Mucosa of rectum (tissue), 2 donors: ENCODE data around the gene ODAD4.

Experiments
- H3K27ac ChIP-seq, 2 donors: one replicate each; pipeline ENCODE4 v1.7.0; 2013; ENCODE audit warnings: inconsistent platforms in 2 of 2, low read depth in 2 of 2, low read length in 2 of 2
- H3K27me3 ChIP-seq, 2 donors: one replicate each; pipeline ENCODE4 v1.7.0; 2013; ENCODE audit warnings: low read length in 2 of 2; ENCODE audit not compliant: control insufficient read depth in 2 of 2, insufficient read depth in 2 of 2
- H3K36me3 ChIP-seq, 2 donors: one replicate each; pipeline ENCODE4 v1.7.0; 2013; ENCODE audit warnings: low read length in 2 of 2; ENCODE audit not compliant: control insufficient read depth in 2 of 2, insufficient read depth in 2 of 2
- H3K4me1 ChIP-seq, 2 donors: one replicate each; pipeline ENCODE4 v1.7.0; 2013; ENCODE audit warnings: low read length in 2 of 2, mild to moderate bottlenecking in 1 of 2; ENCODE audit not compliant: control insufficient read depth in 2 of 2, insufficient read depth in 2 of 2
- H3K4me3 ChIP-seq, 2 donors: one replicate each; pipeline ENCODE4 v1.7.0; 2013; ENCODE audit warnings: low read length in 2 of 2
- H3K9ac ChIP-seq, 2 donors: one replicate each; pipeline ENCODE4 v1.7.0; 2013; ENCODE audit warnings: low read length in 2 of 2, low read depth in 1 of 2, mild to moderate bottlenecking in 1 of 2
- H3K9me3 ChIP-seq, 2 donors: one replicate each; pipeline ENCODE4 v1.7.0; 2013; ENCODE audit warnings: low read length in 2 of 2; ENCODE audit not compliant: control insufficient read depth in 2 of 2
- donor health status: healthy.
- donor health status: Normal muscosa, but diverticular disease.

Gene ODAD4, protein sequence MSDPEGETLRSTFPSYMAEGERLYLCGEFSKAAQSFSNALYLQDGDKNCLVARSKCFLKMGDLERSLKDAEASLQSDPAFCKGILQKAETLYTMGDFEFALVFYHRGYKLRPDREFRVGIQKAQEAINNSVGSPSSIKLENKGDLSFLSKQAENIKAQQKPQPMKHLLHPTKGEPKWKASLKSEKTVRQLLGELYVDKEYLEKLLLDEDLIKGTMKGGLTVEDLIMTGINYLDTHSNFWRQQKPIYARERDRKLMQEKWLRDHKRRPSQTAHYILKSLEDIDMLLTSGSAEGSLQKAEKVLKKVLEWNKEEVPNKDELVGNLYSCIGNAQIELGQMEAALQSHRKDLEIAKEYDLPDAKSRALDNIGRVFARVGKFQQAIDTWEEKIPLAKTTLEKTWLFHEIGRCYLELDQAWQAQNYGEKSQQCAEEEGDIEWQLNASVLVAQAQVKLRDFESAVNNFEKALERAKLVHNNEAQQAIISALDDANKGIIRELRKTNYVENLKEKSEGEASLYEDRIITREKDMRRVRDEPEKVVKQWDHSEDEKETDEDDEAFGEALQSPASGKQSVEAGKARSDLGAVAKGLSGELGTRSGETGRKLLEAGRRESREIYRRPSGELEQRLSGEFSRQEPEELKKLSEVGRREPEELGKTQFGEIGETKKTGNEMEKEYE

DNA sequence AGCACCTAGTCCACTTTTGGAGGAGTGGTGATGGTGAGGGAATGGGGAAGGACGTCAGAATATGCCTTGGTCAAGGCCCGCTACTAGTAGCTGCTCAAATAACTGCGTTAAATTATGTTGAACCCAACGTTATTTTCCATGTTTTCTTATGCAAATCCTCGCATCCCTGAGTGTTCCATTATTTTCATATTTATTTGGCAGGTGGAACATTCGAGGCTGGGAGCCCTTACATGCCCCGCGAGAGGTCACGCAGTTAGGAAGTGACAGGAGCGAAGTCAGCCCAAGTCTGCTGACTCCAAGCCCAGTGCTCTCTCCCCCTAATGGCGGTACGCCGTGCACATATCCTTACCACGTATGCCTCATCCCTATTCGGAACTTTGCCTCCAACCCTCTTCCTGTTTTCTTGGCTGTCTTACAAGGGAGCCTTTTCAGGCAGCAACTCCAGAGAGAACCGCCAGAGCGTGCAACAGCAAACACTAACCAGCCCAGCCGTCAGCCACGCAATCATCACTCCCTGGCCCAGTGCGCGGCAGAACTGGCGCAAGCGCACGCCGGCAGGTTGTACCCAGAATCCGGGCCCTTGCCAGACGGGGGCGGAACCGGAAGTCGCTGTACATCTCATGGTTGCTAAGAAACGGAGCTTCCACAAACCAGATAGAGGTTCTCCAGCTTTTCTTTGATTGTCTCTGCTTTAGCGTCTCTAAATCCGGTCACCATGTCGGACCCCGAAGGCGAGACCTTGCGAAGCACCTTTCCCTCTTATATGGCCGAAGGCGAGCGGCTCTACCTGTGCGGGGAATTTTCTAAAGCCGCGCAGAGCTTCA, at the start of gene ODAD4:
Gene ODAD4, plus strand, starts transcription at position 609 of the 824 bp plus-strand sequence. Its CDS starts 107 bp downstream, at position 716.
- Histone ChIP-seq H3K9me3 (no peaks in the 10 kb centered on the region), H3K4me1 (peaks cover 3 to 5% of the 10 kb centered on the region in 2 donors), H3K36me3 (no peaks in the 10 kb centered on the region), H3K9ac (peak within 1 kb of the TSS; percentile 80 to 85), H3K4me3 (peak within 1 kb of the TSS; percentile 87 to 91), H3K27me3 (no peaks in the 10 kb centered on the region), H3K27ac (peak within 1 kb of the TSS; percentile 81 to 84)

DNA sequence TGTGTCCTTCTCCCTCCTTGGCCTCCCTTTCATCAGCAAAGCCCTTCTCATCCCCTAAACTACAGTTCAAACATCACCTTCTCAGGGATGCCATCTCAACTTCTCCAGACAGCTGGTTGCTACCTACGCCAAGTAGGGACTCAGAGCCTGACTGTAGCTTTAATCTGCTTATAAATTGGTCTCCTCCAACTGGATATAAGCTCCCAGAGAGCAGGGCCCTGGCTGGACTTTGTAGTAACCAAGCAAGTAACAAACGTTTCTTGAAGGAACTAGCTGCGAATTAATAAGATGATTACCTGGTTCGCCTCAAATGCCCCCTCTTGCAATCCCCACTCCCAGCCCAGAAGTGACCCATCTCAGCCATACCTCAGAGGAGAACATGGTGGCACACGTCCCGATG, 47.7 kb upstream of the ODAD4 start:
- H3K4me3 ChIP-seq: no peak overlapping the region
- no peaks in the 10 kb centered on the region for H3K27me3 ChIP-seq
- no peaks in the 10 kb centered on the region for H3K9me3 ChIP-seq
- H3K36me3 ChIP-seq: peaks cover 59 to 78% of the 10 kb centered on the region in 2 donors
- no peak overlapping the region for H3K9ac ChIP-seq
- H3K27ac ChIP-seq: no peak overlapping the region
- H3K4me1 ChIP-seq: no peaks in the 10 kb centered on the region

DNA sequence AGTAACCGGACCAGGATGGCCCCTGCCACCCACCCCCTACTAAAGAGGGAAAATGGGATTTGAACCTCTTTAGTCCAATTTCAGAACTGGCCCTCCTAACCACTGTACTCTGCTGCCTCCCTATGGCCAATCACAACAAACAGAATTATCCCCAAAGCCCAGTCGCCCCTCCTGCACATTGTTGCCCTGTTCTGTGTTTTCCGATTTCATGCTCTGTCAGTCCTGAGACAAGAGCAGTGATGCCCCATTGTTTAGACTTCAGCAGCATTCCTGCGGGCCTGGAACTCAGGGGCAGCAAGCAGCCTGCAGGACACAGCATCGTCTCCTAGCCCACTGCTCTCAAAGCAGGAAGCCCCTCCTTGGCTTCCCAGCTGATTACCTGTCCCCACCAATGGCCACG, 44.7 kb upstream of the ODAD4 start:
- Histone ChIP-seq H3K27me3 (no peaks in the 10 kb centered on the region), H3K9me3 (no peaks in the 10 kb centered on the region), H3K9ac (no peak overlapping the region), H3K36me3 (peaks cover 59 to 69% of the 10 kb centered on the region in 2 donors), H3K27ac (no peak overlapping the region), H3K4me1 (no peaks in the 10 kb centered on the region), H3K4me3 (no peak overlapping the region)

DNA sequence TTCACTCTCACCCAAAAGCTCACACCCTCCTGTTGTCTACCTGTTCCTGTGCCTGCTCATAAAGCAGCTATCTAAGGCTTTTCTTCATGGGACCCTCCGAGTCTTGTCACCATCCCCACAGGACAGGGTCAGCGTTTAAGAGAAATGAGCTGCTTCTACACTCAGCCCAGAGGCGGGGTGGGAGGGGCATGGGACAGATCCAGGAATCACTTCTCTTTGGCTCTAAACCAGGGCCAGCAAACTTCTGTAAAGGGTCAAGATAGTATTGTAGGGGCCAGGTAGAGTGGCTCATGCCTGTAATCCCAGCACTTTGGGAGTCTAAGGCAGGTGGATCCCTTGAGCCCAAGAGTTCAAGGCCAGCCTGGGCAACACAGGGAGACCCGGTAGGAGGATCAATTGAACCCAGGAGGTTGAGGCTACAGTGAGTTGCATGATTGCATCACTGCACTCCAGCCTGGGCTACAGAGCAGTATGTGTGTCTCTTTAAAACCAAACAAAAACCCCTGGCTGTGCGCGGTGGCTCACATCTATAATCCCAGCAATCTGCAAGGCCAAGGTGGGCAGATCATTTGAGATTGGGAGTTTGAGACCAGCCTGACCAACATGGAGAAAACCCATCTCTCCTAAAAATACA, 42.0 kb upstream of the ODAD4 start:
- peaks cover 69 to 72% of the 10 kb centered on the region in 2 donors for H3K36me3 ChIP-seq
- H3K4me3 ChIP-seq: no peak overlapping the region
- H3K4me1 ChIP-seq: no peaks in the 10 kb centered on the region
- no peaks in the 10 kb centered on the region for H3K9me3 ChIP-seq
- H3K27ac ChIP-seq: no peak overlapping the region
- H3K9ac ChIP-seq: no peak overlapping the region
- H3K27me3 ChIP-seq: no peaks in the 10 kb centered on the region

DNA sequence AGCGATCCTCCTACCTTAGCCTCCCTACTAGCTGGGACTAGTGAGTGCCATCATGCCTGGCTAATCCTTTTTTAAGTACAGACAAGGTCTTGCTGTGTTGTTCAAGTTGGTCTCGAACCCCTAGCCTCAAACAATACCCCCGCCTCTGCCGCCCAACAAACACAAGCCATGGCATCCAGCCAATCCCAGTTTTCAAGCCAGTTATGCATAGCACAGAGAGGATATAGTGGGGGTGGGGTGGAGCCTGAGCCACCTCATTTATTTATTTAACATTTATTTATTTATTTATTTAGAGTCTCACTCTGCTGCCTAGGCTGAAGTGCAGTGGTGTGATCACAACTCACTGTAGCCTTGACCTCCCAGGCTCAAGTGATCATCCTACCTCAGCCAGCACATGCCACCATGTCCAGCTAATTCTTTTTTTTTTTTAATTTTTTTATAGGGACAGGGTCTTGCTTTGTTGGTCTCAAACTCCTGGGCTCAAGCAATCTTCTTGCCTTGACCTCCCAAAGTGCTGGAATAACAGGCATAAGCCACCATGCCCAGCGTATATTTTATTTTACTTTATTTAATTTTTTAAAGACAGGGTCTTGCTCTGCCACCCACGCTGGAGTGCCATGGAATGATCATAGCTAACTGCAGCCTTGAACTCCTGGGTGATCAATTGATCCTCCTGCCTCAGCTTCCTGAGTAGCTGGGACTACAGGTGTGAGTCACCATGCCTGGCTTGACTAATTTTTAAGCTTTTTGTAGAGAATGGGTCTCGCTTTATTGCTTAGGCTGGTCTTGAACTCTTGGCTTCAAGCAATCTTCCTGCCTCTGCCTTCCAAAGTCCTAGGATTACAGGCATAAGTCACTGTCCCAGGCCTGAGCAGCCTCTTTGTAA, 39.0 kb upstream of the ODAD4 start:
- peaks cover 69% of the 10 kb centered on the region in 2 donors for H3K36me3 ChIP-seq
- no peak overlapping the region for H3K4me3 ChIP-seq

DNA sequence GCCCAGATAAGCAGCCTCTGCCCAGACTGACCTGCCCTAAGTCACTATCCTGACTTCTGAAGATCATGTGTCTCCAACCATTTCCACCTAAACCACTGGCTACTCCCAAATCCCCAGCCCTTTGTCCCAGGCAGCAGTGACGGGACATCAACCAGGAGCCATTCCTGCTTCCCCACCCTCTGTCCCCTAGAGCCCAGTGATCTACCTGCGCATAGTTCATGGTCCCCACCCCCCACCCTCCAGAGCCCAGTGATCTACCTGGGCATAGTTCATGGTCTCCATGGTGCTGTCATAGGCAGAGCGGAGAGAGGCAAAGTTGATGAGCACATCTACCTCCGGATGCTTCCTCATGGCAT, 38.4 kb upstream of the ODAD4 start:
- H3K9ac ChIP-seq: no peak overlapping the region
- H3K4me3 ChIP-seq: no peak overlapping the region
- H3K9me3 ChIP-seq: no peaks in the 10 kb centered on the region
- H3K27me3 ChIP-seq: no peaks in the 10 kb centered on the region
- no peak overlapping the region for H3K27ac ChIP-seq
- H3K4me1 ChIP-seq: no peaks in the 10 kb centered on the region
- peaks cover 69 to 73% of the 10 kb centered on the region in 2 donors for H3K36me3 ChIP-seq

More for the DNA sequence above, 39.0 kb upstream of the ODAD4 start:
- H3K4me1 ChIP-seq: no peaks in the 10 kb centered on the region
- H3K27ac ChIP-seq: no peak overlapping the region
- H3K9ac ChIP-seq: no peak overlapping the region
- H3K27me3 ChIP-seq: no peaks in the 10 kb centered on the region
- no peaks in the 10 kb centered on the region for H3K9me3 ChIP-seq

DNA sequence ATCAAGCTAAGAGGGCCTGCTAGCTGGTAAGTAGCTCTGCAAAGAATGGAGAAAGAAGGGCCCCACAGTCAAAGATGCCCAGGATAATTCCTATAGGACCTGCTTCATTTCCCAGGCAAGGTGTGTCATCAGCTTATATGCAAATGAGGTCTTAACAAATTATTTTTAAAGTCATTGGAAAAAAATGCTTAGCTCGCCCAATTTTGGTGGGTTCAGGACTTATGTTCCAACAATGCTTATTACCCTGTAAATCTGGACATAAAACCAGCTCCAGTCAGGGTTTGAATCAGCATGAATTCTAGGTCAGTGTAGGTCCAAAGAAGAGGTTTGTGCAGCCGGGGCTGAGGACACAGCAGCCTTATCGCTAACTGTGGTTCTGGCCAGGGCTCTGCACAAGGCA, 37.0 kb upstream of the ODAD4 start:
- no peaks in the 10 kb centered on the region for H3K27me3 ChIP-seq
- no peak overlapping the region for H3K27ac ChIP-seq
- no peaks in the 10 kb centered on the region for H3K9me3 ChIP-seq
- H3K36me3 ChIP-seq: peaks cover 70 to 73% of the 10 kb centered on the region in 2 donors
- H3K4me3 ChIP-seq: no peak overlapping the region
- H3K9ac ChIP-seq: no peak overlapping the region
- H3K4me1 ChIP-seq: no peaks in the 10 kb centered on the region

DNA sequence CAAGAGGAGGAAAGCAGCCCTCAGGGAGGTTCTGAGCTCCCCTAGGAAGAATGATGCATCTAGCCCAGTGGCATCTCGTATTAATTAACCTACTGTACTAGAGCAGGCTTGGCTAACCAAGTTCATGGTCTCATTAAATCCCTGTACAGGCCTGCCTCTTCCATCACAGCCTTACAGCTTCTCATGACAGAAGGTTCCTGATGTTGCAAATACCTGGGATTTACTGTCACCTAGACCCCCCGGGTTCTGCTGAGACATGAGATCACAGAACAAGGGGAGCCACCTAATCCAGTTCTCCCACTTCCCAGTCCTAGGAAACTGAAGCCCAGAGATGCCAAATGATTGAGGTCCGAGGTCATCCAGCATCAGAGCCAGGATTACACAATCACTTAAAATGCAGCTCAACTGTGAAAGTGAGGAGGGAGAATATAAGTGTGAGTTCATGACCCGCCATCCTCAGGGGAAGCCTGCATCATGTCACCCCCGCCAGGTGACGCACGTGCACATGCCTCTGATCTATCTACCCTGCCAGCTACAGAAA, 35.6 kb upstream of the ODAD4 start:
- no peaks in the 10 kb centered on the region for H3K27me3 ChIP-seq
- H3K9ac ChIP-seq: no peak overlapping the region
- no peaks in the 10 kb centered on the region for H3K9me3 ChIP-seq
- H3K36me3 ChIP-seq: peaks cover 66 to 73% of the 10 kb centered on the region in 2 donors
- H3K4me1 ChIP-seq: no peaks in the 10 kb centered on the region
- no peak overlapping the region for H3K27ac ChIP-seq
- no peak overlapping the region for H3K4me3 ChIP-seq

DNA sequence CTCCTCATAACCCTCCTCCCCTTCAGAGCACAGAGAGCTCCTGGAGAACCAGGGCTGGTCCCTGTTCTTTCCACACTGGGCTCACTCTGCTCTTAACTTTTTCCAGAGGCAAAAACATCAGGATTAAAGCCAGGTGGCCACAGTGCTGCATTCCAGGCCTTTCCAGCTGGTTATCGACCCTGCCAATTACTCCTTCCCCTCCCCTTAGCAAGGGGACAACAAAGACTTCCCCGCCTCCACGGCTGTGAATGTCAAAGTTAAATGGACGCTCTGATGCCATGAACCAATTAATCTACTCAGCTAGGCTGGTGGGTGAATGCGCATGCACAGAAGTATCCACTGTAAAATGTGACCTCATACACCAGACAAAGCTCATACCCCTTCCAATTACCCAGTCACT, 34.8 kb upstream of the ODAD4 start:
- H3K27me3 ChIP-seq: no peaks in the 10 kb centered on the region
- H3K36me3 ChIP-seq: peaks cover 66 to 71% of the 10 kb centered on the region in 2 donors
- no peaks in the 10 kb centered on the region for H3K9me3 ChIP-seq
- no peak overlapping the region for H3K27ac ChIP-seq
- no peak overlapping the region for H3K9ac ChIP-seq
- H3K4me1 ChIP-seq: no peaks in the 10 kb centered on the region
- H3K4me3 ChIP-seq: no peak overlapping the region
